ENCODE measurements around the gene CSPG4. TPM values are rescaled to one million over a fixed set of nuclear protein-coding genes. Genes with fewer than 3 reads are reported as not detected.
"Not testable (repeated sequence)": the region's sequence is repeated elsewhere in the genome, so short reads cannot be mapped to it uniquely, and the experiment has no call there.

Gene CSPG4
- total RNA-seq, 1 experiment from 2014 or later = 0.03 TPM

GRCh38 chr15:75646944-75647364 is 65.7 kb downstream of the CSPG4 start:
- DNase-seq (ENCODE audit: low read depth) = no peak
- in situ Hi-C loops (cut with HindIII; ENCODE audit: low pct_unique_long_range_greater_than_20kb, low sequenced_read_pairs) = no loop called here

- no peak for DNase-seq (ENCODE audit: low read depth)
- in situ Hi-C loops (cut with HindIII; ENCODE audit: low pct_unique_long_range_greater_than_20kb, low sequenced_read_pairs) = no loop called here
These were observed 66.3 kb downstream of the CSPG4 start for GRCh38 chr15:75646112-75646943.

GRCh38 chr15:75644376-75644775 is 68.3 kb downstream of the CSPG4 start:
- in situ Hi-C loops (cut with HindIII; ENCODE audit: low pct_unique_long_range_greater_than_20kb, low sequenced_read_pairs) = no loop called here
- no peak for DNase-seq (ENCODE audit: low read depth)

- in situ Hi-C loops (cut with HindIII; ENCODE audit: low pct_unique_long_range_greater_than_20kb, low sequenced_read_pairs) = no loop called here
- DNase-seq (ENCODE audit: low read depth) = no peak
These were observed 71.0 kb downstream of the CSPG4 start for GRCh38 chr15:75641603-75642002.

GRCh38 chr15:75641179-75641503 is 71.5 kb downstream of the CSPG4 start:
- in situ Hi-C loops (cut with HindIII; ENCODE audit: low pct_unique_long_range_greater_than_20kb, low sequenced_read_pairs) = no loop called here
- DNase-seq (ENCODE audit: low read depth) = no peak

- peak; percentile 68 for DNase-seq (ENCODE audit: low read depth)
- in situ Hi-C loops (cut with HindIII; ENCODE audit: low pct_unique_long_range_greater_than_20kb, low sequenced_read_pairs) = no loop called here
These were observed 72.0 kb downstream of the CSPG4 start for GRCh38 chr15:75640483-75641178.

GRCh38 chr15:75639709-75640482 is 72.8 kb downstream of the CSPG4 start, which contains the start of gene IMP3:
Gene IMP3 (minus strand): TSS chr15:75640224. CDS start chr15:75640168, 56 bp downstream.
- in situ Hi-C loops (cut with HindIII; ENCODE audit: low pct_unique_long_range_greater_than_20kb, low sequenced_read_pairs) = no loop called here
- DNase-seq (ENCODE audit: low read depth) = peak; percentile 97

GRCh38 chr15:75639191-75639708 is 73.4 kb downstream of the CSPG4 start:
- in situ Hi-C loops (cut with HindIII; ENCODE audit: low pct_unique_long_range_greater_than_20kb, low sequenced_read_pairs) = no loop called here
- DNase-seq (ENCODE audit: low read depth) = no peak

GRCh38 chr15:75637245-75638009 is 75.2 kb downstream of the CSPG4 start:
- no peak for DNase-seq (ENCODE audit: low read depth)

GRCh38 chr15:75636026-75636425 is 76.6 kb downstream of the CSPG4 start:
- no peak for DNase-seq (ENCODE audit: low read depth)
- in situ Hi-C loops (cut with HindIII; ENCODE audit: low pct_unique_long_range_greater_than_20kb, low sequenced_read_pairs) = no loop called here

More at GRCh38 chr15:75637245-75638009, 75.2 kb downstream of the CSPG4 start:
- in situ Hi-C loops (cut with HindIII; ENCODE audit: low pct_unique_long_range_greater_than_20kb, low sequenced_read_pairs) = no loop called here

- in situ Hi-C loops (cut with HindIII; ENCODE audit: low pct_unique_long_range_greater_than_20kb, low sequenced_read_pairs); DNase-seq (ENCODE audit: low read depth): not testable (repeated sequence)
These were observed 78.7 kb downstream of the CSPG4 start for GRCh38 chr15:75633922-75634321.

GRCh38 chr15:75631935-75632334 is 80.7 kb downstream of the CSPG4 start:
- DNase-seq (ENCODE audit: low read depth) = no peak
- in situ Hi-C loops (cut with HindIII; ENCODE audit: low pct_unique_long_range_greater_than_20kb, low sequenced_read_pairs) = no loop called here

- DNase-seq (ENCODE audit: low read depth) = peak; percentile 93
- in situ Hi-C loops (cut with HindIII; ENCODE audit: low pct_unique_long_range_greater_than_20kb, low sequenced_read_pairs) = no loop called here
These were observed 86.9 kb downstream of the CSPG4 start, which contains the start of gene SNUPN for GRCh38 chr15:75625542-75626347. Gene SNUPN (minus strand): TSS chr15:75625725. CDS start chr15:75621051, 4,674 bp downstream.
